Activated CD4-positive, alpha-beta T cell treated with anti-CD3 and anti-CD28 coated beads, Interleukin-2, amount 50 U/mL, for 1 hour (primary cell): ENCODE results near the gene SPATA1.
A peak's percentile ranks its signal among the peaks of the same experiment; 100 is the strongest.
"Not testable (repeated sequence)": the region's sequence is repeated elsewhere in the genome, so short reads cannot be mapped to it uniquely, and the experiment has no call there.

Experiments used
- DNase-seq: peaks from one replicate; pipeline ENCODE4 v3.0.0-alpha.2; 2020

The SPATA1 gene

DNA sequence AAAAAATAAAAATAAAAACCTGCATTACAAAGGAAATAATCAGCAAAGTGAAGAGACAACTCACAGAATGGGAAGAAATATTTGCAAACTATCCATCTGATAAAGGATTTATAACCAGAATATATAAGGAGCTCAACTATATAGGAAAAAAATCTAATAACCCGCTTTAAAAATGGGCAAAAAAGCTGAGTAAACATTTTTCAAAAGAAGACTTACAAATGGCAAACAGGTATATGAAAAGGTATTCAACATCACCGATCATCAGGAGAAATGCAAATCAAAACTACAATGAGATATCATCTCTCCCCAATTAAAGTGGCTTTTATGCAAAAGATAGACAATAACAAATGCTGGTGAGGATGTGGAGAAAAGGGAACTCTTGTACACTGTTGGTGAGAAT lies 4.0 kb downstream of the SPATA1 start:
- no peak for DNase-seq

DNA sequence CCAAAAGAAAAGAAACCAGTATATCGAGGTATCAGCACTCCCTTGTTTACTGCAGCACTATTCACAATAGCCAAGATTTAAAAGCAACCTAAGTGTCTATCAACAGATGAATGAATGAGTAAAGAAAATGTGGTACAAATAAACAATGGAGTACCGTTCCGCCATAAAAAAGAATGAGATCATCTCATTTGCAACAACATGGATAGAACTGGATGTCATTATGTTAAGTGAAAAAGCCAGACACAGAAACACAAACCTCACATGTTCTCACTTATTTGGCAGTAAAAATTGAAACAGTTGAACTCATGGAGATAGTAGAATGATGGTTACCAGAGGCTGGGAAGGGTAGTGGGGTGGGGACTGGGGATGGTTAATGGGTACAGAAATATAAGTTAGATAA lies 4.5 kb downstream of the SPATA1 start:
- no peak for DNase-seq

GRCh38 chr1:84524590-84524989 lies 18.4 kb downstream of the SPATA1 start:
- no peak for DNase-seq

GRCh38 chr1:84525779-84526178 lies 19.6 kb downstream of the SPATA1 start:
- no peak for DNase-seq

GRCh38 chr1:84538599-84538998 lies 32.4 kb downstream of the SPATA1 start:
- DNase-seq: no peak

GRCh38 chr1:84539972-84540371 lies 33.8 kb downstream of the SPATA1 start:
- DNase-seq: no peak

- DNase-seq: no peak
Measured at GRCh38 chr1:84540759-84541158, 34.6 kb downstream of the SPATA1 start.

- no peak for DNase-seq
Measured at GRCh38 chr1:84541679-84542078, 35.5 kb downstream of the SPATA1 start.

DNA sequence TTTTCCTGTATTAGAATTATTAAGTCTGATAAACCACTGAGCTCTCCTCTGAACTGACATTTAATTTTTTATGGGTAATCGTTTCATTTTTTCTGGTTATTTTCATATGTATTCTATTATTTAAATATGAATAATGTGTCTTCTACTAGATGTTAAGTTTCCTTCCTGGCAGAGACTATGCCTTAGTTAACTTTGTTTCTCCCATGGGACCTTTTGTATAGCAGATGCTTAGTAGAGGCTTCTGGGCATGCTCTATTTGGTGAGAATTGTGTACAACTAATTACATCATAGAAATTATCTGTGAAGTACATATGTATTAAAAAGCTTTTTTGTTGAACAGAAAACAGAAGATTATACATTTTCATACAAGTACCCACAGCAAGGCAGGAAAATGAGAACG lies 44.6 kb downstream of the SPATA1 start:
- DNase-seq: no peak

GRCh38 chr1:84569216-84569615 lies 63.0 kb downstream of the SPATA1 start:
- DNase-seq: no peak

DNA sequence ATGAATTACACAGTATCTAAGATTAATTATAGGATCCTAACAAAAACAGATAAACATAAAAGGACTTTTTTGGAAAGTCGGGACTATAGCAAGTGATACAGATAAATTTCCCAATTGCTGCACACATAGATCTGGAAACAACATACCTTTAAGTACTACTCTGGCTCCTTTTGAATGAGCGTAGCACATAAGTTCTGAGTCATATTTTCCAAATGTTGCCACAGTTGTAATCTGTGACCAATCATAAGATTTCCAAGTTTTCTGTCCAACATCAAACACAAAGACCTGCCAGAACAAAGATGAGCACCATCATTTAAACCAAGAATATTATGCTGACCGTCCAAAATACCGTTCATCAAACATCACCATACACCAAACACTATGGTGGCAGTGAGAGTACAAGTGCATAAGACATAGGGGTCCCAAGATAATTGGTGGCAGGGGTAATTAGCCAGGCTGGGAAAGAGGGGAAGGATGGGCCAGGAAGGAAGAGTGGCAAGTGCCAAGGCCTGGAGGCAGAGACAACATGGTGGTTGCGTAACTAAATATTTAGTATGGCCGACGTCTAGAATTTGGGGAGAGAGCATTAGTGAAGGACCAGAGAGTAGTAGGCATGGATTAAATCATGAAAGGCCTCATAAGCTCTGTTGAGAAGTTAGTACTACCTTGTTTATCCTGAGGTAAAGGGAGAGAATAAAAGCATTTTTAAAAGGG lies 64.4 kb downstream of the SPATA1 start:
- no peak for DNase-seq

DNA sequence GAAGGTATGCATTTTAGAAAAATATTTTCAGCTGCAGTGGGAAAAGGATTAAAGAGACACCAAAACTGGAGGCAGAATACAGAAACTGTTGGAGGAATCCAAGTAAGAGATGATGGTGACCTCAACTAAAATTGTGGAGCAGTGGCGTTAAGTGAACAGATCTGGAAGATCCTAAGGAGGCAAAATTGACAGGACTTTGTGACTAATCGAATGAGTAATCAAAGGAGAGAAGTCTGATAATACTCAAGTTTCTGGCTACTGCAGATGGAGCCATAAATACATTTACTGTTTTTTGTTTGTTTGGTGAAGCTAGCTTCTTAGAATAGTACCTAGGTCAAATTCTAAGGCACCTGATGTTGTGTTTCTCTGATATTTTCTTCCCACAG lies 65.0 kb downstream of the SPATA1 start:
- no peak for DNase-seq

- DNase-seq: no peak
Measured at GRCh38 chr1:84573481-84573966, 67.3 kb downstream of the SPATA1 start.

DNA sequence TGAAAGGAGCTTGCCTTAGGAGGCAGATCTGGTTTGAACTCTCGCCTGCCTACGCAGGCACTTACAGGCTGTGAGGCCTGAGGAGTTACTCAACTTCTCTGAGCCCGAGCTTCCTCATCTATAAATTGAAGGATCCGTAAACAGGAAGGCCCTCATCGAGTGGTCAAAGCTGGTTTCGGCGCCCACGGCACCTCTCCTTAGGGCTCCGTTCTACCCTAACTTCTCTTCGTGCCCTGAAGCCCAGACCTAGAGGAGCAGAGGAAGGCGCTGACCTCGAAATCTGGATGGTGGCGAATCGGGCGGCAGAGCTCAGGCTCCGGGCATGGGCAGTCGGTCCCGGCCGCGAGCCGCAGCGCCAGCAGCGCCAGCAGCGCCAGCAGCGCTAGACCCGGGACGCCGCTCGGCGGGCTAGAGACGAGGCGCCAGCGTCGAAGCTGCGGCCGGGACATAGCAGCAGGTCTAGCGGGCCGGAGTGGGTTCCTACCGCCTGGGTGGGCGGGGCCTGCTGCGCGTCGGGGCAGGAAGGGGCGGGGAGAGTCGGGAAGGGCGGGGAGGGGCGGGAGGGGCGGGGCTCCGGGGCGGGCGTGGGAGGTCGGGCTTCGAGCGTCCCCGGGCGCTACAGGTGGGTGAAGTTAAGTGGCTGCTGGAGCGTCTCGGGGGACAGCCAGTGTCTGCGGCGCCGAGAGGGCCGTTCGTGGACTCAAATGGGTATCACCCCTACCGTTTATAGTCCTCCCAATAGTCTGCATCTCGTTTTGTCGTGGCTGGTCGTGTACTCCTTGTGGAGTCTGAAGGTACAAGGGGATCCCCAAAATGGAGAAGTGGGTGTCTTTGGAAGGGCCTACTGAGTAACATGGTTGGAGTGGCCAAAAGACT lies 68.0 kb downstream of the SPATA1 start, which contains the start of gene CTBS:
TSS of gene CTBS (minus strand) at position 474 of the 876 bp plus-strand sequence. CDS start at position 449, 25 bp downstream.
- peak; percentile 83 for DNase-seq

DNA sequence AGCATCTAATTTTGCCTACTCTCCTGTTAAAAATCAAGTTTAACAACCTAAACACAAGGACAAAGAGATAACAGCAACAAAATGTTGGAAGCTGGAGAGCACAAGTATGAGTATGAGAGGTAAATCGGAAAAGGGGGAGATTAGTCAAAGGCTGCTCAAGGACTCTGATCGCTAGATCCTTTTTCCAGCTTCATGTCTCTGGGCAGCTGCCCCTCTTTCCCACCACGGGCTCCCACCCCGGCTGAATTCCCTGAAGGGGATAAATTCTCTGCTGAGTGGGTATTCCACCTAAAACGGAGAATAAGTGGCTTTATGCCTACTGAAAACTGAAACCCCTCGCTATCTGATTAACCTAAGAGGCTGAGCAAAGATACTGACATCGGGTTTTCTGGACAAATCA lies 68.8 kb downstream of the SPATA1 start:
- DNase-seq: no peak

DNA sequence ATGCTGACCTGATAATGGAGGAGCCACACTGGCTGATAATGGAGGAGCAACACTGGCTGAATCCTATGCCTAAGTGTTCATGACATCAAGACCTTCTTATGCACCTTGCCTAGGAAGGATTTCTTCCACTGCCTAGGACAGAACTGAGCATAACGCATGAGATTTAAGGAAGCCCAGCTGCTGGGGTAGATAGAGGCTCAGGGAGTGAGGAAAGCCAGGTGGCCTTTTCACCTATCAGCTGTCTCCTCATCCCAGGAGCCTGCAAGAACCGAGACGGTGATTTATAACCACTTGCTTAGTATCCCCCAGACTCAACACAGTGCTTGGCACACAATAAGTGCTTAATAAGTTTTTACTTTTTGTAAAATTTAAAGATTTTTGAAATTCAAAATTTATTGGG lies 75.5 kb downstream of the SPATA1 start:
- DNase-seq: no peak

GRCh38 chr1:84582802-84583587 lies 76.8 kb downstream of the SPATA1 start:
- DNase-seq: no peak

- DNase-seq: no peak
Measured at GRCh38 chr1:84583648-84584047, 77.5 kb downstream of the SPATA1 start.

GRCh38 chr1:84584126-84584525 lies 77.9 kb downstream of the SPATA1 start:
- no peak for DNase-seq

DNA sequence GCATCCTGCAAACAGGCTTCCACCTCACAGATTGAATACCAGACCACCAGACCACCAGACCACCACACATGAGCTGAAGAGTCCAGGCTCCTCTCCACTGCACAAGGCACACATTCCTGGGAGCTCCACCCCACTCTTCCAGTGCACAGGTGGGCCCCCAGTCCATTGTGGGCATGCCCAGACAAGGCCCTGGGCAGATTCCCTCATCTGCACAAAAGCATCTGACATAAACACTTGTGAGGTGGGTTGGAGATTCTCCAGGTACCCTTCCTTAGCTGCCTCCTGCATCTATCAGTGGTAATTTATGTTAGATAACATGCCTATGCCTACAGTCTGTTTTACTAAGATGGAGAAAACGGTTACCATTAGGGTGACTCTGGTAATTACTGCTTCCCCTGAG lies 79.6 kb downstream of the SPATA1 start:
- no peak for DNase-seq

- DNase-seq: no peak
Measured at GRCh38 chr1:84587099-84587498, 80.9 kb downstream of the SPATA1 start.

GRCh38 chr1:84594959-84595358 lies 88.8 kb downstream of the SPATA1 start:
- DNase-seq: not testable (repeated sequence)

DNA sequence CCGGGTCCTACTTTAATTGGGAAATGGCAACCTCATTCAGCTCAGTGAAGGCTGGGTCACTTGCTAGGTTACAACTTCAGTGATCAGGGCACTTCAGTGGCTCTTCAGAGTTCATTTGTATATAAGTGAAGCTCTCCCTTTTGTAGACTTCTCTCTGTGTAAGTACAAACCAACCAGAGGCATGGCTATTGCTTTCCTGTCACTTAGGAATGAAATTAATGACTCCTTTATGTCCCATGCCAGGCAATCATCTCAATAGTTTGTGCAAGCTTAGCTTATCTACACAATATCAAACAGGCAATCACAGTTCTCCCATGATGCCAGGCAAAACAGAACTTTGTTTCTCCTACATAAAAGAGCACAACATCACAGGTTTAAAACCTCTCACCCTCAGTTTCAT lies 90.8 kb downstream of the SPATA1 start:
- DNase-seq: no peak
